NCI-H2029 (cell line): Measurements from ENCODE around the gene LIFR.

Experiments used
- DNase-seq: peaks from one replicate; lab custom pipeline; 2025; lab: John Stamatoyannopoulos, UW

The LIFR gene

DNA sequence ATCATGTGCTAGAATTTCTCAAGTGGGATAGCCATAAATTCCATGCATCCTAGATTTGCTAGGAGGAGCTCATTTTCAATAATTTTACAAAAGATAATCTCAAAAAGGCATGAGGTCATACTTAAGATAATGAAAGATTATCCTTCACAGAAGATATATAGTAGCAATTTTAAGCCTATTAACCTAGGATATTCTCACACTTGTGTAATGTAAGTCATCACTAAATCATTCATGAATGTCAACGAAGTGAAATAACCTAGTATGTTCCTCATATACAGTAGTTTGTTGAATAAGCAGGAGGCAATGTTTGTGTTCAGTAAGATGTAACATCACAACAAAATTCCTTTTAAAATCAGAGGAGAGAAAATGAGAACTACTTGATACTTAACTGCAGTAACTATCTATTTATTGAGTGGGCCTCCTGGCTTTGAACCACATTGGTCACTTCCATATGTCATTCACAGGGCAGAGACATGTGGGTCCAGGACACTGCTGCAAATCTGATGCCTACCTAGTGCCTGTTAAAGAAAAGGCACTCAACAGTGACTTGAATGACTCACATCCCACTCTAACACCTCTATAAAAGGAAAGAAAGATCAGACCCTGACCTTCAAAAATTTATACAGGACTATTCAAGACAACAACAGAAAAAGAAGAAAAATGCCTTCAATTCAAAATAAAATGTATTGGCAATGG, 8.2 kb downstream of the LIFR start:
- DNase-seq: no peak

DNA sequence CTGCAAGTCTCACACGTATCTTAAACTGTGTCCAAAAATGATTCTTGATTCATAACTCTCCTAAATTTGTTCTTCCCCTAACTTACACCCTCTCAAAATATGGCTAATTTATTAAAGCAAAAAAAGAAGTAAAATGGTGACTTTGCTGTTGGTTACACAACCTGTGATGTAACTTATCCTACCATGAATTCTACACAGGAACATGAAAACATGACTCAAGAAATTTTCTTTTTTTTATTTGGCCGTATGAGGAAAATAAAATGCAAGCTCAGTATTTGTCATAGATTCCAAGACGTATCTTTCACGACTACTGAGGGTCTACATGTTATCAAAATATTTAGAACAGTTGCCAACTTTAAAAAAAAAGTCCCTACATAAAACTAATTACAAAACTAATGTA, 9.2 kb downstream of the LIFR start:
- no peak for DNase-seq

DNA sequence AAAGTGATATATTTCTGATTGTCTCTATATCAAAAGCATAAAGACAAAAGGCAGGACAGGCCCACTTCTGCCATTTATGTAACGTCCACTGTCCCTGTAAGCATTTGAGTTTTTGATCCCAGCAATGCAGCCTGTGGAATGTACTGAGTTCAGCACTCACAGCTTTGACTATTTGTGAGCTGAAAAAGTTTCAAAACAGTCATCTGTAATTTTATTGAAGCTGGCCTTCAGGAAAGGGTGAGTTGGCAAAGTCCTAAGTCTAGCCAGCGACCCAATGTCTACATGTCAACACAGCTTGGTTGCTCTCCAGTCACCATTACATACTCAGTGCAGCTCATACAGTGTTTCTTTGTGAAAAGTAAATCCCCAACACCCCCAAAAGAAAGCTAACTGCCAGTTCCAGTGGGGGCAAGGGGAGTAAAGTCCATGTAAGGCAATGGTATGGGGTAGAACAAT, 9.7 kb downstream of the LIFR start:
- no peak for DNase-seq

DNA sequence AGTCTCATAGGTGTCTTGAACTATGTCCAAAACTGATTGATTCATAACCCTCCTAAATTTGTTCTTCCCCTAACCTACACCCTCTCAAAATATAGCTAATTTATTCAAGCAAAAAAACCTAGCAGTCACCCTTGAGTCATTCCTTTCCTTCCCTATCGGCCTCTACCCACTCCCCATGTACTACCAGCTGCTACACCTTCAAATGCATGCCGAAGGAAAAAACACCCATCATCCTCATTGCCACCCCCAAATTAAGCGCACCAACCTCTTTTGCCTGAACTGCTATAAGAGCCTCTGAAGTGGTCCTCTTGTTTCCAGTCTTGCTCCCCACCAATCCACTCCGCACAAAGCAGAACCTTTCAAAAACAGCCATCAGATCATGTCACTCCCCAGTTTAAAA, 12.6 kb downstream of the LIFR start:
- no peak for DNase-seq

DNA sequence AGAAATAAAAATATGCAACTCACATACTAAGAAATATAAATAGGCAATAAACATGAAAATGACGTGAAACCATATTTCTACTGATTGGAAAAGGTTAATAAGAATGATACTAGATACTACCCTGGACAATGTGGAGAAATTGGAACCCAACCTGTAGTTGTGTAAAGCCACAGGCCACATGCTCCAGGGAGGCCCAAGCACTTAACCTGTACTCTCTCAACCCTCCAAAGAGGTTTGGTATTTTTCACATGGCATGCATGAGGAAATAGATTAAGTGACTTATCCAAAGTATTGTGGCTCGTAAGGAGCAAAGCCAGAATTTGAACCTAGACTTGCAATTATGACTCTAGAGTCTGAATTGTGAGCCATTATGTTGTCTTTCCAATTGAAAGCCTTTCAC, 13.4 kb downstream of the LIFR start:
- no peak for DNase-seq

DNA sequence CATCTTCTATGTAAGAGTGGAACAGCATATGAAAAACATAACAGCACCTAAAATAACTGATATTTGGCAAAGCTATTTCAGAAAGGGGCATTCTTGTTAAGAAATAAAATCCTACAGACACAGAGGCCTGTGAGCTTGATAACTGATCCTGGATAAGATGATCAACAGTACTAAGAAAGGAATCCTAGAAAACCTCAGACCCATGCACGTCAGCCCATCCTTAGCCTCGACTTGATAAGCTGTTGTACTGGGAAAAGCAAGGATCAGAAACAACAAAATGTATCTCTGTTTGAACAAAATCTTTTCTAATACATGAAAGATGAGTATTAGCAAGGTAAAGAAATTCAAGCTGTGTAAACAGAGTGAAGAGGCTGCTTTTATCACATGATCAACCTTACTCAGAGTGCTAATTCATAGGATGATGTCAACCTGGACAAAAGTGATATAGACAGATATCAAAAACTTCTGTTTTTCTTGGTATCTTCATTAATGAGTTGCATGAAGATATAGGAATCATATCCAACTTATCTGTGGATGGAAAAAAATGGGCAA, 15.2 kb downstream of the LIFR start:
- peak; percentile 78 for DNase-seq

DNA sequence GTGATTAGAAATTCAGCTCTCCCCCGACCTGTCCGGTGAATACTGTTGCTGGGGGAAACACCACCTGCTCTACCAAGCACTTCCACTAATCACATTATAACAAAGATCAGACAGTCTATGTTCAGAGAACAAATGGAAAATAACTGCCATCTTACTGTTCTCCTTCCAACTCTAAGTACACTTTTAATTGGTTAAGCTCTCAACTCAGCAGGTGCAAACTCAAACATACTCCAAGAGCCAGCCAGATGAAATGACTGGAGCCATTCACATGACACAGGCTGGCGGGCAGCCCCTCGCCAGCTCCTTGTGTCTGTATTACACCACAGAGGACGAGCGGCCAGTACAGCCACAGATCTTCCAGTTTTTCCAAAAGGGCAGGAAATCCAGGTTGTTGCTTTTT, 16.1 kb downstream of the LIFR start:
- DNase-seq: peak; percentile 84

DNA sequence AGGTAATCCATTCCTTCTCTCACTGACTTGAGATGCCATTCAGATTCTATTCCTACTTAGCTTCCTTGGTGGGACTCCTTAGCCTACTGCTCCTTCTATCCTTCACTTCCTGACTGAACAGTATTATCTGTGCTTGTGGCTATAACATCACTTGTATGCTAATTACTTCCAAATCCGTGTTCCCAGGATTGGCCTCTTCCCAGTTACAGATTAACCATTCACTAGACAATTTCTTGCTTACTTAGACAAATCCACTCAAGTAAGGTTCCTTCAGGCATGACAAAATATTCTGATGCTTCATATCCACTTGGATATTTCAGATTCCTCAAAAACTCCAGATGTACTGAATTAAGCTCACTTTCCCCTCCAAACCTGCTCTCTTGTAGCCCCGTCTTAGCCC, 18.3 kb downstream of the LIFR start:
- DNase-seq: no peak

DNA sequence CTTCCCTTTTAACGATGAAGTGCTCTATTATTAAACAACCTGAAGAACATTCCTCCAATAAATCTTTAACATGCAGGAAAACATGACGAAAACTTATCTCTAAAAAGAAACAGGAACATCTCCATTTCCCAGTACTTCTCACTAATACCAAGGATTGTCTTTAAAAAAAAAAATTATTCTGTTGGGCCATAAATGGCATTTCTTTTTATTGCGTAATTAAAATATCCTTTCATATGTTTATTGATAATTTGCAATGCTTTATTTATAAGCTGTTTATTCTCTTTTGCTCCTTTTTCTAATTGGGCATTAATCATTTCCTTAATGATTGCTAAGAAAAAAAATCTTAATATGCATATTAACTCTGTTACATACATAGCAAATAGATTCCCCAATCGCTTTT, 18.9 kb downstream of the LIFR start:
- DNase-seq: no peak

DNA sequence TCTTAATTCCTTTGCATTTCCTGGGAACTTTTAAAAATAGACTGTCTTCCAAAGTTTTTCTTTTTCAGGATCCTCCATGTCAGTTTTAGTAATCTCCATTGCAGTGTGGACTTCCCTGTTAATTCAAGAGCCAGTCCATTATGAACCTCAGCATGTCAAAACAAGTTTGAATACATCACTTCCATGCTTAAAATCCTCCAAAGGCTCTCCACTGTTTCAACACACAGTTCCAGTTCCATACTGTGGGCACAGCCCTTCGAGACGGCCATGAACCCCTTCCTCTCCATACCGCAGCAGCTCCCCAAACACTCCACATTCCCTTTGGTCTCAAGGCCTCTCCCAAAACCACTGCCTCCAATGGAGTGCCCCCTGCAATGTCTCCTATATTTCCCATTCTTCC, 19.5 kb downstream of the LIFR start:
- DNase-seq: no peak

DNA sequence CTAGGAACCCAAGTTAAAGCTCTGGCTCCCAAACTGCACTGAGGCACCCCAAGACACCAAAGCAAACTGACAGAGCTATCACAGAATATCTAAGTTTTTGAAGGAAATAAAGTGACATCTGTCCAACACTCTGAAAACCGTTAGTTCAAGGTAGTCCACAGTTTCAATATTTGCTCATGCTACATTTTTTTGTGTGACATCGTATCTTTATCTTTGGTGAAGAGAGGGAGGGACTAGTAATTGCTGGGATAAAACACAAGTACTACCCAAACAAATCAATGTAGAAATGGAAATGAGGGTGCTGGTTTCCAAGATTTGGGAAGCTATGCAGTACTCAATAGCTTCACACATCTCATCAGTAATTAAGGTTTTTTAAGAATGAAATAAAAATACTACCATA, 20.6 kb downstream of the LIFR start:
- no peak for DNase-seq

DNA sequence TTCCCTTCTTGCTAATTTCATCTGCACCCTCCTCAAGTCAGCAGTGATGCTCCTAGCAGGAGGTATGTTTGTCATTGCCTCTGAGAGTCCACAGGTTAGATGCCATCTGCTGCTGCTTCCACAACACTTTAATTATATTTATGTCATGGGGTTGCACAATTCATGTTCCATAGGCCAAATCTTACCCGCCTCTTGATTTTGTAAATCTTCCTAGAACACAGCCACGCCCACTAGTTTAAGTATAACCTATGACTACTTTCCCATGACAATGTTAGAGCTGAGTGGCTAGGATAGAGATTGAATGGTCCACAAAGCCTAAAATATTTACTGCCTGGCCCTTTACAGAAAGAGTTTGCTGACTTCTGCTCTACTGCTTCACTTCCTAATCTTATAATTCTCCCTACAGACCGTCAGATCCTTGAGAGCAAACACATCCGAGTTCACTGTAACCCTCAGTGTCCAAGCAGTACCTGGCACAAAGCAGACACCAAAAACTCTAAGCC, 21.1 kb downstream of the LIFR start:
- no peak for DNase-seq

DNA sequence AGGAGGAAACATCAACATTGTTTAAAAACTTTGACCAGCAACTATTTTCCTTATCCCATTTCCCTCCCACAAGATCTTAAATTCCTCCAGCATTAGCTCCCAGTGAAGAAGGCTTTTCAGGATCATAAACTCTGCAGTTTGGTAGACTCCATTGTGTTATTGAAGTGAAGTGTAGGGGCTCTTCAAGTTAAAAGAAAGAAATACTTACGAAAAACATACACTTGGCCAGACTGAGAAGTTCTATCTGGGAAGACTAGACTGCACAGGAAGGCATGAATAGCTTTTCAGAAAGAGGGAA, 22.3 kb downstream of the LIFR start:
- no peak for DNase-seq

DNA sequence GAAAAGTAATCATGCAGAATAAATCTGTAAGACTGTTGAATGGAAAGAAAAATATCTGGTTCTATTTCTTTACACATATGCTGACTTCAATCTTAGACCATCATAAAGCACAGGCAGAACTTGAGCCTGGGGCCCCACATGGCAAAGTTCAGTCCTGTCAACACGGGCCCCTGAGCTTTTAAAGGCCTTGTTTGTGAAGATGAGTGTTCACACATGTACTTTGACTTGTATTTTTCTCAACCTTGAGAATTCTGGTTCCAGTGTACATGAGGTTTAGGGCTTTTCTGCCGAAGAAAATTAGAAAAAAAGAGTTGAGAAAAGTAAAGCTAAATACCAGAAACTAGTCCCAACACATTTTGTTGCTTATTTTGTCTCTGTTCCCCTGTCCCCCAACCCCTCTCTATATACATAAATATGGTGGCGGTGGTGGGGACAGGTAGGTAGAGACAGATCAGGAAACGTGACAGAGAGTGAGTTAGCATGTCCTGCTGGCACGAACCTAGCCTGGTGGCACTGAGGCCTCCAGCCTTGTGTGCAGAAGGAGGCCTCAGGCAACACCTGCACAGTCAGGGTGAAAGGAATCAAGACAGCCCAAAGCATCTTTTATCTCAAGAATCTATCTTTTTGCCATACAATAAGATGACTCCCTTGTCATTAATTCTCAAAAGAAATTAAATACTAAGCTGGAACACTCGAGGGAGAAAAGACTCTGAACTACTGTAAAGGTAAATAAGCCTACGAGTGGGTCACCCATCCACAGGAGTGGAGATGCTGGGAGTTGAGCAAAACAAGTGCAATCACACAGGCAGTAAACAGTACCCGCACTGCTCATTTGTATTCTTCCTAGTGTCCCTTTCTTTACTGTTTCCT, 22.9 kb downstream of the LIFR start:
- DNase-seq: no peak

DNA sequence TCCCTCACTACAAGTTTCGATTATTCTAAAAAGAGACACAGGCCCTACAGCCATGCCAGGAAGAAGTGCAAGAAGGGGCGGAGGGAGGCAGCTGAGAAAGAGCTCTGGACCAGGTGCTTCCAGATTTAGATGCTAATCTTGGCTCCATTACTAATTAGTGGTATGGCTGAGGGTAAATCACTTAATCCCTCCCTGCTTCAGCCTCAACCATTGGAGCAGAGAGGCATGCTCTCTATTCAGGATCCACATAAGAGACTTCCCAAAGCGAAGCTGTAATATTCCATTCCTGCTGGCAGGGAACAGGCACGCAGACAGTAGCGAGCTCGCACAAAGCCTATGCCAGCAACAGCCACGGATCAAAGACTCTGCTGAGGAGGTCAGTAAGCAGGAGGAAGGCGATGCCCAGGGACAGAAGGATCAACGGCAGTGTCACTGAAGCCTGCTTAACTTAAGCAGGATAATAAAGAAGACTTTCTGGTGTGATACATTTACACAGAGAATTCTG, 24.2 kb downstream of the LIFR start:
- DNase-seq: no peak

DNA sequence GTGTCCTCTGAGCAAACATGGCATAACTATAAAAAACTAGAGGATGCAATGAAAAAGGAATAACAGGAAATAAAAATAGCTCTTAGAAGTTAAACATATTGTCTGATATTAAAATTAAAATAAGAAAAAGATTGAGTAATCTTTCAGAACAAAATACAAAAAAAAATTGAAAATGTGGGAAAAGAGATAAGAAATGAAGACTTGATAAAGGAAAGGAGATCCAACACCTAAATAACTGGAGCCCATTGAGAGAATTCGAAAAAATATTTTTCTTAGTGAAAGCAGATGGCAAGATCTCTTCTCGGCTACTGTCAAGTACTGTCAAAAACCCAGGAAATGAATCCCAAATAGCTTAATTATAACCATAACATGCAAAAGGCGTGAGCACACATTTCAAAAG, 24.9 kb downstream of the LIFR start:
- DNase-seq: no peak

DNA sequence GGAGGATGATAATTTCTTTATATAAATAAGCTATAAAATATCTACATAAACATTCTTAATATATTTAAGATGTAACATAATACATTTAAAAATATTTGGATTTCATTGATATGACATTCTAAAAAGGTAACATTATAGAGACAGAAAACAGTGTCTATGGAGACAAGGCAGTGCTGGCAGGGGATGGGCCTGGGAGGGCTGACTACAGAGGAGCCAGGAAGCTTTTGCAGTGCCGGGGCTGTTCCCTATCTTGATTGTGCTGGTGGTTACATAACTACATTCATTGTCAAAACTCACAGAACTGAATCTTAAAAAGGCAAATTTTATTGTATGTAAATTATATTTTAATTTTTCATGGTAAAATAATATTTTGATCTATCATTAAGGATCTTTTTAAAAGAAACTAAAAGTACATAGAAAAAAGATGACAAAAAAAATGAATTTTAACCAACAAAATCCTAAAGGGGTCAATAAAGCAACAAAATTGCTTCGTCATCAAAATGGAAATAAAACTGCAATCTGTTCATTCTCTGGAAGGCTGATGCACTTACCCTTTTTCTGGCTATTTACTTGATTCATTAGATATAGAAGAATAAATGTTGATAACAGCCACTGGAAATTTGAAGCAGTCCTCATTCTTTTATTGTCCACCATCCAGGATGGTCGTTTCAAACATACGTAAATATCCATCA, 26.3 kb downstream of the LIFR start:
- no peak for DNase-seq

DNA sequence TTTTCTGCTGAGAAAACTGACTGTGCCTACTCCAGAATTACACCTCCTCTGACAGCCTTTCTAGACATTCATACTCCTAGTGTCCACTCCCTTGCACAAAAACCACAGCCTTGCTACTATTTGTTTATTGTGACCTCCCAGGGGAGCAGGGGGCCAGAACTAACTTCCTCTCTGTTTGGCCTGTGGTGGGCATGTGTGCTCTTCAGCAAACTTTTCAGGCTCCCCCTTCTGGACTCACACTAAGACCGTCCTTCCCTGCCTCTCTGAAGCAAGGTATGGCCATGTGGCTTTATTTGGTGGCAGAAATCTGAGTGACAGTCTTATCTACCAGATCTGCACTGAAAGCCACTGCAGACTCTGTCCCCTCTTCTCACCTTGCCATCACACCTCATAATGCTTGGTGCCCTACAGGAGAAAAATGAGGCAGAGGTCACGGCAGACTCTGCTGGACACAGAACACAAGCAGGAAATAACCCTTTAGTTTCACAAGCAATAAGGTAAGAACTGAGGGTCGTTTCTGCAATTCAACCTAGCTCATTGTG, 28.2 kb downstream of the LIFR start:
- no peak for DNase-seq

DNA sequence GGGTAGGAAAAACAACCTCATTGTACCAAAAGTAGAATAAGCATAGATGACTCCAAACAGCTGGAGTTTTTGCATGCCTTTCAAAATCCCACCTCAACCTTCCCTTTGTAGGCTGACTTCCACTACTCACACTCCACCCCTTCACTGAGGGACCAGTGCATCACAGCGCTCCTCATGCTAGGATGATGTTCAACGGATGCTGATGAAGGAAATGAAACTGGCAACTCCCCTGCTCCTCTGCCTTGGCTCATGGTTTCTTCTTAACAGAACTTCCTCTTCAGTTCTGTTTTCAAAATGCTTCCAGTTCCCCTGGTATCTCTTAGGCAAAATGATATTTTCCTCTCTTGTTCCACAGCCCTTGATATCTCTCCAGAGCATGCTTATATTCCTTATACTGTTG, 29.0 kb downstream of the LIFR start:
- DNase-seq: no peak

DNA sequence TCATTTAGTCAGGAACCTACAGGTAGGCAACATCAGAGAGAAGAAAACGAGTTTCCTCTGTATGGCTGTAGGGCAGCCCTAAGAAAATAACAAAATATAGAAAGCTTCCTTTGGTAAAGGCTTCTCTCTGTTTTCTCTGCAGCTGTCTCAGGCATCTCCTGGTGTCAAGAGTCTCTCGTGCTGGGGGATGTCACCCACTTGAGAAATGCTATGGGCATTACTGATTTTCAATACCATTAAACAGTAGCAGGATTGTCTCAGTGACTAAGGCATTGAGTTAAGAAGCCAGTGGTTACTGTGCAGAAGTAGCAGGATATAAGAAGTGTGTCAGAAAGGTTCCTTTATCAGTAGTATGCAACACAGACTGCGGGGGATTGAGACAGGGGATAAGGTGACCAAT, 32.4 kb downstream of the LIFR start:
- no peak for DNase-seq

DNA sequence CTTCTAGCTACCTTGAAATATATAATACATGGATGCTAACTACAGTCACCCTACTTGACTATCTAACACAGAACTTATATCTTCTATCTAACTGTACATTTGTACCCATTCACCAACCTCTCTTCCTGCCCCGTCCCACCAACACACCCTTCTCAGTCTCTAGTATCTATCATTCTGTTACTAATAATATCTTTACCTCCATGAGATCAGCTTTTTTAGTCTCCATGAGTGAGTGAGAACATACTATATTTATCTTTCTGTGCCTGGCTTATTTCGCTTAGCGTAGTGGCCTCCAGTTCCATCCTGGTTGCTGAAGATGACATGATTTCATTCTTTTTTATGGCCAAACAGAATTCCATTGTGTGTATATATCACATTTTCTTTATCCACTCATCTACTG, 37.0 kb downstream of the LIFR start:
- DNase-seq: no peak

DNA sequence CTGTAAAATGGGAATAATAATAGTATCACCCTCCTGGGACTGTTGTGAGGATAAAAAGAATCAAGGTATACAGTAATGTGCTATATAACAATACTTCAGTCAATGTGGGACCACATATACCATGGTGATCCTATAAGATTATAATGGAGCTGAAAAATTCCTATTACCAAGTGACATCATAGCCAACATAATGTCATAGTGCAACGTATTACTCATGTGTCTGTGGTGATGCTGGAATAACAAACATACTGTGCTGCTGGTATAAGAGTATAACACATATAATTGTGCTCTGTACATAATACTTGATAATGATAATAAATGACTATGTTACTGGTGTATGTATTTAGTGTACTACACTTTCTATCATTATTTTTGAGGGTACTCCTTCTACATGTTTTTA, 38.1 kb downstream of the LIFR start:
- no peak for DNase-seq
